Myocyte (in vitro differentiated cells): ENCODE data around the gene CLK3. TPM values are rescaled to one million over a fixed set of nuclear protein-coding genes. Genes with fewer than 3 reads are reported as not detected.
"Not testable (repeated sequence)": the region's sequence is repeated elsewhere in the genome, so short reads cannot be mapped to it uniquely, and the experiment has no call there.

Source experiments
- DNase-seq: peaks from one replicate; pipeline ENCODE4 v3.0.0-alpha.2; 2012; ENCODE audit warnings: low read depth
- total RNA-seq: library from RNA; depleted of rRNA; stranded (reverse); fragments of >200 nt; gene quantifications from 2 replicates; pipeline ENCODE4 v1.2.3, GENCODE V29; 2014

Gene CLK3
- total RNA-seq, 1 donor from 2014 or later, result 74.0 TPM

DNA sequence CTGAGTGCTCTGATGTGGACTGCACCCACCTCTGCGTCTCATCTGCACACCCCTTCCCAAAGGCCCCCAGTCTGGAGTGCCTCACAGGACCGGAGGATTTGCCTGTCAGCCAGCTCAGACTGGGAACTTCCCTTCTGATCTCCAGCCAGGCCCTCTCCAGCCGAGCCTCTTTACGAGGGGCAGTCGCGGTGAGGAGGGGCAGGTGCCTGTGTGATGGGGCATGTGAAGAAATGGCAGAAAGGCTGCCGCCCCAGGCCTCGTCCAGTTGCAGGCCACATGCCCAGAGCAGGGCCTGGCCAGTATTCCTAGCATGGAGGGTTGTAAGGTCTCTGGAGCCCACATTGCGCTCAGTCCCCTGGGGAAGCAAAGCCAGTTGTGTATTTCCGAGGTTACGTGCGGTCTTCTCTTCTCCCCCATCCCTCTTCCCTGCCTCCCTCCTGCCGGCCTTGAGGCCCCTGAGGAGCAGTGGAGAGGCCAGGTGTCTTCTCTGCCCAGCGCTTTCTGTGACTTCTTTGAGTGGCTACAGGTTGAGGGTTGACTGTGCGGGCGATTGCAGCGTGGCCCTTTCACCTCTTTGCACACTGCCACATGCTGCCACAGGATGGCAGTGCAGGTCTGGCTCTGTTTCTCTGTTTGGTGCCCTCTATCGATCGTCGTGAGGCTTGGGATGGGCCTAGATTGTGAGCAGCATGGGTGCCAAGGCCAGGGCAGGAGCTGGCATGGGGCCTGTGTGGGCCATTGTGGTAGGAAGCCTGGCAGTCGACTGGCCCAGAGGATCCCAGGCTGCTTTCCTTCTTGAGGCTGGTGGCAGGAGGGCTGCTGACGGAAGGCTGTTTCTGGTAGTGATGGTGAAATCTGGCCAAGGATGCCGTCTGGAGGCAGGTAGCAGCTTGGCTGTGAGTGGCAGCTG lies 5.3 kb downstream of the CLK3 start:
- DNase-seq, result peak; percentile 67

DNA sequence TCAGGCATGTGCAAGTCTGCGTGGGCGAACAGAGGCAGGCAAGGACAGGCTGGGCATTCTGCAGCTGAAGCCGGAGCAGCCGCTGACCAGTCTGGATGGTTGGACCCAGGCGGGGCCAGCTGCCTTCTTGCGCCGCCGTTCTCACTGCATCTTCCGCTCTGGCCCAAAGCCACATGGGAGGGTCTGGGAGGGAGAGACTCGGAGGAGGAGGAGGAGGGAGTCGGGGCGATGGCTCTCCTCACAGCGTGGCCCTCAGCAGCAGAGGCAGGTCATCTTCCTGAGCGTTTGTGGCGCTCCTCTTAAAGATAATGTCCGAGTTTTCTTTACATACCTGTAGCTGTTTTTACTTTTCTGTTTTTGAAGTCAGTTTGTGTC lies 5.9 kb downstream of the CLK3 start:
- no peak for DNase-seq

DNA sequence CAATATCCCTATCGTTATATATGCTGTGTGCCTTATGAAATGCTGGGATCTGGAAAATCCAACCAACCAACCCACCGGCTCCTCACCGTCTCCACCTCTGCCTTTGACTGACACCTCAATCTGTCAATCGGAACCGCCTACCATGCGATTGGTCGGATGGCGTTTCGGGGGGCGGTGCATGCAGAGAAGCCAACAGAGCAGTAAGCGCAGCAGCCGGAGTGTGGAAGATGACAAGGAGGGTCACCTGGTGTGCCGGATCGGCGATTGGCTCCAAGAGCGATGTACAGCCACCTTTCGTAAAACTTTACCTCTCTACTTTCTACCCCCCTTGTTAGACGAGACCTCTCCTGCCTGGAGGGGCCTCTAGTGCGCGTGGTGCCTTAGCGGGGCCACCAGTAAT lies 6.3 kb downstream of the CLK3 start:
- DNase-seq, result no peak

DNA sequence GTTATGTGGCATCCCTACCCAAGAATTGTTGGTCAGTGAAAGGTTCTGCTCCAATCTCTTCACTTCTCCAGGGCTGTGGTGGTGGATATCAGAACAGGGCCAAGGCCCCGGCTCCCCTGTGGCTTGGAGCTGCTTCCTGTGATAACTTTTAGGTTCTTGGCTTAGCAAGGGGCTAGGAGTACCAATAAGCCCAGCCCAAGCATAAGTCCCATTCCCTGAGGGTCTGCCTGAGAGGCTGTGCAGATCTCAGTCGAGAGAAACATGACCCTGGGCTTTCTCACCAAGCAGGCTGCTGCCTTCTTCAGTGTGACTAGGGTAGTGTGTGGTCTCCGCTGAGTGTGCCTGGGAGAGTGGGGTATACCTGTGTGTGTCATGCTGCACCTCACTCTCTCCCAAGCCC lies 7.1 kb downstream of the CLK3 start:
- no peak for DNase-seq

DNA sequence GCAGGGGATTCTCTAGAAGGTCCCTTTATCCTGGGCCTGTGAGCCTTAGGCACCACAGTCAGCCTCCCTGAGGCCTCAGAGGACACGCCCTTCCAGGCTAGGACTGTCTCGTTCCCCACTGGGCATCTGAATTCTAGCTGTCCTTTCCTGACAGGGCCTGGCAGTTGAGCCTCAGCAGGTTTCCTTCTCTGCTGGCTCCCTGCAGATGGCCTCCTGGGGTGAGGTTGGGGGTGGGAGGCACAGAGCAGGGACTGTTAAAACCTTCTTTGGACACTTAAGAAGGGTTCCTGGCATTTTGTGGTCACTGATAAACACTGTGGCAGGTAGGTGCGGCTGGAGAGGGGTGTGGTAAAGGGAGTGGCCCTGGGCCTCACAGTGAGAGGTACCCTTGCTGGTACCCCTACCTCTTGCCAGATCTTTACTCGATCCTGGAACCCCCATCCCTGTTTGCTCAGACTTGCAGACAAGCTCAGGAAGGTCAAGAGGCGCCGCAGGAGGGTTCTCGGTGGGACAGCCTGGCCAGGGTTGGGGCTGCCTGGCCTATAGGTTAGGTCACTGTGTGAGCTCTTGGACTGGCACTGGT lies 8.5 kb downstream of the CLK3 start:
- no peak for DNase-seq

DNA sequence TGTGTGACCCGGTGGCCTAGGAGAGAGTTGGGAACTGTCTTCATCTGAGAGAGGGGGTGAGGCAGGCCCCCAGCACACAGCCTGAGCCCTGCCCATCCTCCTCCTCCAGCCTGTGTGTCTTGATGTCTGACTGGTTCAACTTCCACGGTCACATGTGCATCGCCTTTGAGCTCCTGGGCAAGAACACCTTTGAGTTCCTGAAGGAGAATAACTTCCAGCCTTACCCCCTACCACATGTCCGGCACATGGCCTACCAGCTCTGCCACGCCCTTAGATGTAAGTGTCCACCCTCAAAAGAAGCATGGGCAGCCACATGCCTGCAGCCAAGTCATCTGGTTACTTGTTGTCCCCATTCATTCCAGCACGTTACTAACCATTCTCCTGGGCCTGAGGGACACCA lies 10.1 kb downstream of the CLK3 start:
- no peak for DNase-seq

DNA sequence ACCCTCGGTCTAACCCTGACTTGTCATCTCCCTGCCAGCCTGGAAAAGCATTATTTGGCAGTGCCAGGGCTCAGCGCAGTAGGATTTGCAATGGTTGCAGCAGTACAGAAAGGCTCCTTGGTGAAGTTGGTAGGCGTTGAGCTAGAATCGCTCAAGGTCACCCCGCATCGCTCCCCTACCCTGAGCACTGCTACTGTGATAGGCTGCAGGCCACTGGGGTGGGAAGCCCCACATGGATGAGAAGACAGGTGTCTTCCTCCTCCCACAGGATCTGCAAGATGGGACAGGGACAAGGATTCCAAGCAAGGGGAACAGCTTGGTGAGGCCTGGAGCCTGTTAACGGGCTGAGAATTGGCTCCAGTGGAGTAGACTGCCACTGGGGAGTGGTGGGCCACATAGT lies 10.7 kb downstream of the CLK3 start:
- DNase-seq, result no peak

GRCh38 chr15:74626752-74627692 lies 11.4 kb downstream of the CLK3 start:
- no peak for DNase-seq

DNA sequence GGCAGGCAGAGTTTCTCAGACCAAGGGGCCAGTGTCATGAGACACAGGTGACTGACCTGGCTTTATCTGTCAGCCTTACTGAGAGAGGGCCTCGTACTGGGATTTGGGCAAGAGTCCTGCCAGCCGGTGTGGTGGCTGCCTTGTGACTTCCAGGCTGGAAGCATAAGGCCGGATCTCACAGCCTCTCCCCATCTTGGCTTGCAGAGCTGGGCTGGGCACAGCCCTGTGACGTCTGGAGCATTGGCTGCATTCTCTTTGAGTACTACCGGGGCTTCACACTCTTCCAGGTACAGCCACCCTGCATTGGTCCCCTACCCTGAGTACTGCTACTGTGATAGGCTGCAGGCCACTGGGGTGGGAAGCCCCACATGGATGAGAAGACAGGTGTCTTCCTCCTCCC lies 12.1 kb downstream of the CLK3 start:
- DNase-seq, result no peak

- DNase-seq, result no peak
These were observed 12.6 kb downstream of the CLK3 start for GRCh38 chr15:74628199-74628598.

GRCh38 chr15:74628949-74629348 lies 13.3 kb downstream of the CLK3 start:
- no peak for DNase-seq

DNA sequence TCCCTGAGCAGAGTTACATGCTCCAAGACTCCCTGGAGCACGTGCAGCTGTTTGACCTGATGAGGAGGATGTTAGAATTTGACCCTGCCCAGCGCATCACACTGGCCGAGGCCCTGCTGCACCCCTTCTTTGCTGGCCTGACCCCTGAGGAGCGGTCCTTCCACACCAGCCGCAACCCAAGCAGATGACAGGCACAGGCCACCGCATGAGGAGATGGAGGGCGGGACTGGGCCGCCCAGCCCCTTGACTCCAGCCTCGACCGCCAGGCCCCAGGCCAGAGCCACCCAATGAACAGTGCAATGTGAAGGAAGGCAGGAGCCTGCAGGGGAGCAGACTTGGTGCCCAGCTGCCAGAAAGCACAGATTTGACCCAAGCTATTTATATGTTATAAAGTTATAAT lies 14.1 kb downstream of the CLK3 start:
- DNase-seq, result not testable (repeated sequence)

DNA sequence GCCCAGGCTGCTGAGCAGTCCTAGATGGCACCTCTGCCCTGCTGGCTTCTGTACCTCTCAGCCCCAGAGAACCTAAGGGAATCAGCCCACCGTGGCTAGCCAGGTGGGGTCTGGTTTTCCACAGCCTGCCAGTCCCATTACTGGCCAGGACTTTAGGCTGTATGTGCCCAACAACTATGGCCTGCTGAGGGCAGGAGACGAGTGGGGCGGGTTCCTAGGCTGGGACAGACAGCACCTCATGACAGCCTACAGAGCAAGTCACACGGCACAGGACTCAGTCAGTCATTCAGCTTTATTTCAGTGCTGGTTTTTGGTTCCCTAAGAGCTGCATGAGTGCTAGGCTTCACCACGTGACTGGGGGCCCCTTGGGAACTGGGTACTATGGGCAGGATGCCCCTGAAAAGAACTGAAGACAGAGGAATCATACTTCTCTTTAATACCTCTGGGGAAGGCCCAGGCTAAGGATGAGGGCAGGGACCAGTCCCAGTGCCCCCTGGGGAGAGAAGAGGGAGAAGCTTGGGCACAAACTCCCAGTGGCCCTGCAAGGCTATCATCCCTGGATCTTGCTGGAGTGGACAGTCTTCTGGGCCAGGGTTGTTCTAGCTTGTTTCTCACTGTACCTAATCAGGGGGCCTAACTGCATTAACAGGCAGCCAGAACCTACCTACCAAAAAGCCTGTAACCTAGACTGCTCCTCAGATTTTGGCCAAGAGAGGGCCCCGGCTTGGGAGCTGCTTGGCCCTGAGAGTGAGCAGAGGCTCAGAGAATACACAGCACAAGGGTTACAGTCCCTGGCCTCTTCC lies 14.8 kb downstream of the CLK3 start:
- no peak for DNase-seq

DNA sequence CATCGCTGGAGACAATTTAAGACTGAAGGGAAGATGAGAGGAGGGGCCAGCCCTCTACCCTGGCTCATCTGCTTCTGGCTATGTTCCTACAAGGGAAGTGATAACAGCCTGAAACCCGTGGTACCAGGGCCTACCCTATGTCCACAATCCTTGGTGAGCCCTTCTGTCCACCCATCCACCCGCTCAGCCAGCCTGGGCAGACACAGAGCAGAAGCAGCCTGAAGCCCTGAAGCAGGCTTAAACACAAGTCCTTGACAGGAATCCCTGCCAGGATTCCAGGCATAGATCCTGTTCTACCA lies 15.4 kb downstream of the CLK3 start:
- no peak for DNase-seq

GRCh38 chr15:74631408-74631807 lies 15.8 kb downstream of the CLK3 start:
- DNase-seq, result peak; percentile 78

GRCh38 chr15:74631935-74632560 lies 16.4 kb downstream of the CLK3 start:
- peak; percentile 64 for DNase-seq

DNA sequence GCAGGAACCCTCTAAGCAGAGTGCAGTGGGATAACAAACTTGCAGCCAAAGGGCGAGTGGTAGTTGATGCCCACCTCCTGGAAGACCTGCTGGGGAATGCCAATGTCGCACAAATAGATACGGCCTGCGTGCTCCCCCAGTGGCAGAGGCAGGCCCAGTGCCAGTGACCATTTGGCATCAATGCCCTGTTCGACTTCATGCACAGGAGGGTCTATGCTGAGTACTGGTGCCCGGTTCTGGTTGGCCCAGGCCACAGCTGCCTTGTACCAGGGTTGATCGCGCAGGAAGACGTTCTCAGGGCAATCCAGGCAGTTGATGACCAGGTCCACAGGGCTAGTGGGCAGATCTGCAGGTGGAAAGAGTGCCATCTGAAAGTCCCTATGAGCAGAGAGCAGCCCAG lies 17.0 kb downstream of the CLK3 start:
- DNase-seq, result no peak

DNA sequence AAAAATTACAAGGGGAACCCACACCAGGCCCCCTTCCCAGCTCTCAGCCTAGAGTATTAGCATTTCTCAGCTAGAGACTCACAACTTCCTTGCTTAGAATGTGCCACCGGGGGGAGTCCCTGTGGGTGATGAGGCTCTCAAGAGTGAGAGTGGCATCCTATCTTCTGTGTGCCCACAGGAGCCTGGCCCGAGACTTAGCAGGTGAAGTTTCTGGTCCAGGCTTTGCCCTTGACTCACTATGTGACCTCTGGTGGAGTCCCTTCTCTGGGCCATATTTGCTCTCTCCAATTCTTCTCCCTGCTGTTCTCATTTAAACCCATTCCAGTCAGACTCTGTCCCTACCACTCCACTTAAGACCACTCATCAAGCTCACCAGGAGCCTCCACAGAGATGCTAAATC lies 18.1 kb downstream of the CLK3 start:
- DNase-seq, result no peak

DNA sequence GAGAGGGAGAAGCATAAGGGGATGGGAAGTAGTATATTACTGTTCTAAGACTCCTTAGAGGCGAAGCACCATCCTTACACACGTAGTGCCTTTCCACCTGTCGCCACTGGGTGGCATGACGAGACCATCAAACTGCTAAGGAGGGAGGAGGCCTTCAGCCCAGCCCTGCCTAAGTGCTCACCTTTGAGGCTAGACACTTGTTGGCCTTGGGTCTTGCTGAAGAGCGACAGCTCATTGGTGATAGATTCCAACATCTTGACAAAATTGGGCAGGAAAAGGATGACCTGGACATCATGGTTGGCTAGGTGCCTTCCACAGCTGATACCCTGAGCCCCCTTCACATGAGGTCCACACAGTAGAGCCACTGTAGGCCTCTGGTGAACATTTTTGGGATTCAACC lies 19.6 kb downstream of the CLK3 start:
- DNase-seq, result peak; percentile 65

DNA sequence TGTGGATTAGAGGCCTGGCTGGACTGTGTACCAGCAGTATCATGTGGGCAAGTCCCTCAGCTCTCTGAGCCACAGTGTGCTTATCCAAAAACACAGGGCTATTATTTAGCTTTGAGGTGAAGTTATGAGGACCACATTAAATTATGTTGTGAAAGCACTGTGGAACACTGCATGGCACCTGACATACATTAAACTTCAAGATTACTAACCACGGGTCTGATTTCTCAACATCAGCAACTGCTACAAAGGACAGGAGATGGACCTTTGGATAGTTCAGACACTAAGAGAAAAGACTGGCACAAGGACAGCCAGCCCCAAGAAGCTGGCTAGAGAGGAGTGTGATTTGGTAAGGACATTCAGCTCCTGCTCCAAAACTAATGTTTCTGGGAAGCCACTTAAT lies 21.3 kb downstream of the CLK3 start:
- no peak for DNase-seq

DNA sequence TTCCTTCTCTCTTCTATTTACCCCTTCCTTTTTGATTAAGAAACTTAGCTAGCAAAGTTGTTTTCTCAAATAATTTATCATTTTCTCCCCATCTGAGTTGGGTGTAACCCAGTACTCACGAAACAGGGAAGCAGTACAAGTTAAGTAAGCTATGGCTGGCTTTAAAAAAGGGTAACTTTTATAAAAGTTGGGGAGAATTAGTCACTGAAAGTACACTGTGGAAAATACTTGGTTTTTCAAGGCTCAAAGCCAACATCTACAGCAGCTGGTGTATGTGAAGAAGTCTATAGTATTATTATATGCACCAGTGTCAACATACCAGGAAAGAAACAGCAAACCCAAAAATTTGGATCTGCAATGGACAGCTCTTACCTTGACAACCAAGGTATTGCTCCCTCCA lies 25.5 kb downstream of the CLK3 start:
- no peak for DNase-seq
